Germinal center (tissue), 1 donor: ENCODE measurements around the gene AQP3.
"Not testable (repeated sequence)": the region's sequence is repeated elsewhere in the genome, so short reads cannot be mapped to it uniquely, and the experiment has no call there.

Experiments used
- DNase-seq: peaks from one replicate; pipeline ENCODE4 v3.0.0; 2012; ENCODE audit warnings: mixed read lengths, low spot score

The AQP3 gene

GRCh38 chr9:33414889-33415500, 32.4 kb downstream of the AQP3 start:
- DNase-seq = no peak

- DNase-seq = no peak
These were observed 33.1 kb downstream of the AQP3 start for GRCh38 chr9:33414268-33414667.

DNA sequence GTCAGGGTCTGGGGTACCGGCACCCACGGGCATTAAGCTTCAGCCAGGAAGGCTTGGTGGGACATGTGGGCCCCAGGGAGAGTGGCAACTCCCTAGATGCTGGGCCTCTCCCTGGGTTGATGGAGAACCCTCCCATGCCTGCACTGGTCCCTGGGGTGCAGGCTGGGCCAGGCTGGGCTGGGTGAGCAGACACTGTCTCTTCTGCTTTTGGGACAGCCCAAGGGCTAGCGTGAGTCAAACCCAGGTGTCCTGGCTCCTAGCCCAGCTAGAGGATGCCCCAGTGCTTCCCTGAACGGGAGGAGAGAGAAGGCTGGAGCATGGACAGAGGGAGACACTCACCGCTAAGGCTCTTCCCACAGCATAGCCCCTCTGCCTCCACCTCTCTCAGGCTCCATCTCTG, 39.3 kb downstream of the AQP3 start:
- no peak for DNase-seq

- DNase-seq = no peak
These were observed 40.3 kb downstream of the AQP3 start for GRCh38 chr9:33407061-33407460.

GRCh38 chr9:33404788-33405362, 42.5 kb downstream of the AQP3 start:
- DNase-seq = no peak

- no peak for DNase-seq
These were observed 43.2 kb downstream of the AQP3 start for GRCh38 chr9:33403941-33404787.

DNA sequence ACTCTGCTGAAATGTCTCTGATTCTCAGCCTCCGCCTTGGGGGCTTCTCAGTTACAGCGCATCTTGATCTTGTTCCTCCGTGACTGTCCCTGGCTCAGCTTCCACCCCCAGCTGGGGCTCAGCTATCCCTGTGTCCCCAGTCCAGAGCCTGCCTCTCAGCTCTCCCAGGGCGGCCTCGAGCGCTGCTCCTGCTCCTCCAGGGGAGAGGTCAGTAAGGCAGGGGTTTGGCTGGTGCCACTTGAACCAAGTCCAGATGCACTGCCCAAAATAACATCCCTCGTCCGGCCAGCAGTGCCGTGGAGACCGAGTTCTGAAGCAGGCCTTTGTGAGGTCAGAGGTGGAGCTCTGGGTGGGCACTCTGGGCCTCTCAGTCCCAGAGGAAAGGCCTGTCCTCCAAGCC, 45.0 kb downstream of the AQP3 start, which contains the start of gene AQP7:
Gene AQP7, minus strand, starts transcription at position 198 of the 400 bp plus-strand sequence. CDS start 1,306 bp downstream, outside the sequence.
- not testable (repeated sequence) for DNase-seq

GRCh38 chr9:33401809-33402208, 45.6 kb downstream of the AQP3 start:
- not testable (repeated sequence) for DNase-seq

DNA sequence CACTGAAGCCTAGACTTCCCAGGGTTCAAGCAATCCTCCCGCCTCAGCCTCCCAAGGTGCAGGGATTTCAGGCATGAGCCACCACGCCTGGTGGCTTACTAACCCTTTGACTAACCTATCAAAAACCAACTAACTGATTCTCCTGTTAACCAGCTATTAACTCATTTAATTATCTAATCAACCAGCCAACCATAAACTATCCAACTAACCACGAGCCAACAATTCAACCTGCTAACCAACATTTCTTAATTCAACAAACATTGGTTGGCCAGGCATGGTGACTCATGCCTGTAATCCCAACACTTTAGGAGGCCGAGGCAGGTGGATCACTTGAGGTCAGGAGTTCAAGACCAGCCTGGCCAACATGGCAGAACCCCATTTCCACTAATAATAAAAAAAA, 48.3 kb downstream of the AQP3 start:
- not testable (repeated sequence) for DNase-seq

- not testable (repeated sequence) for DNase-seq
These were observed 49.6 kb downstream of the AQP3 start for GRCh38 chr9:33397801-33398200.

DNA sequence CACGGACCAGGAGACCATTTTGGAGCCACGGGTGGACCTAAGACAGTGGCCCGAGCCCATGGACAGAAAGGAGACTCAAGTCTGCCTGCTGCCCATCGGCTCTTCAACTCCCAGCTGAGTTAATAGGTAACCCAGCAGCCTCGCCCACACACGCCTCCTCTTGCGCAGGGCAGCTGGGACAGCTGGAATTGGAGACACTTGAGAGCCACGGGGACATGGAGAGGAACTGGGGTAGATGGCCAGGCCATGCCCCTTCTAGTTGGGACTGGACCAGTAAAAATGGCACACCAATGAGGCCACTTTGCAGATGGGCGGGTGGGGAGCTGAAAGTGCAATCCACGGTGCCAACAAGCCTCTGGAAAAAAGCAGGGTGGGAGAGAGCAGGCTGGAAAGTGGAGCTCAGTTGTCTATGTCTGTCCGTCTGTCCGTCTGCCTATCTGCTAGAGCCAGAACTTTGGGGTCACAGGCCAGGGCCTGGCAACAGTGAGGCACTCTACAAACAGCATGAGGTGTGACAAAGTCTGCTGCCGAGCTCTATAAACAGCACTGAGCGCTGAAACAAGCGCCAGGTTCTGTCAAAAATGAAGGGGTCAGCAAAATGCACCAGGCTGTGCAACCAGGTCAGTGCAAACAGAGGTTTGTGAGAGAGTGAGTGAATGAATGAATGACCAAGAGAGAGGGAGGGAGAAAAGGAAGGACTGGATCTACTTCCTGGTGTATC, 52.1 kb downstream of the AQP3 start:
- DNase-seq = not testable (repeated sequence)

GRCh38 chr9:33393986-33394385, 53.4 kb downstream of the AQP3 start:
- not testable (repeated sequence) for DNase-seq

DNA sequence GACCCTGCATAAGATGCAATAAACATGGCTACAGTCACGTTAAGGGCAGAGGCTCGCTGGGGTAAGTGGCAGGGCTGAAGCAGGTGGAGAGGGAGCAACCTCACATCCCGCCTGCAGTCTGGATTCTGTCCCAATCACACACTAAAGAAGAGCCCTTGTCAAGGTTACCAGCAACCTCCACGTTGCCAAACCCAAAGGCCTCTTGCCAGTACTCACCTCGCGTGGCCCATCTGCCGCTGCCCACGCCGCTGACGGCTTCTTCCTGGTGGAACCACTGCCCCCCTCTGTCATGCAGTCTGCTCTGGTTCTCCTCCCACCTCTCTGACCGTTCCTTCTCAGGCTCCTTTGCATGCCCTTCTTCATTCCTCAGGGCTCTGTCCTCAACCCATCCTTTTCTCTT, 53.8 kb downstream of the AQP3 start:
- no peak for DNase-seq

- DNase-seq = not testable (repeated sequence)
These were observed 54.8 kb downstream of the AQP3 start for GRCh38 chr9:33392591-33393021.
